NCI-H226 (cell line): ENCODE measurements around the gene MIS18BP1.
"Not testable (repeated sequence)": the region's sequence is repeated elsewhere in the genome, so short reads cannot be mapped to it uniquely, and the experiment has no call there.

Source experiments
- DNase-seq: peaks from one replicate; pipeline ENCODE4 v3.0.0-alpha.2; 2015

MIS18BP1 gene

DNA sequence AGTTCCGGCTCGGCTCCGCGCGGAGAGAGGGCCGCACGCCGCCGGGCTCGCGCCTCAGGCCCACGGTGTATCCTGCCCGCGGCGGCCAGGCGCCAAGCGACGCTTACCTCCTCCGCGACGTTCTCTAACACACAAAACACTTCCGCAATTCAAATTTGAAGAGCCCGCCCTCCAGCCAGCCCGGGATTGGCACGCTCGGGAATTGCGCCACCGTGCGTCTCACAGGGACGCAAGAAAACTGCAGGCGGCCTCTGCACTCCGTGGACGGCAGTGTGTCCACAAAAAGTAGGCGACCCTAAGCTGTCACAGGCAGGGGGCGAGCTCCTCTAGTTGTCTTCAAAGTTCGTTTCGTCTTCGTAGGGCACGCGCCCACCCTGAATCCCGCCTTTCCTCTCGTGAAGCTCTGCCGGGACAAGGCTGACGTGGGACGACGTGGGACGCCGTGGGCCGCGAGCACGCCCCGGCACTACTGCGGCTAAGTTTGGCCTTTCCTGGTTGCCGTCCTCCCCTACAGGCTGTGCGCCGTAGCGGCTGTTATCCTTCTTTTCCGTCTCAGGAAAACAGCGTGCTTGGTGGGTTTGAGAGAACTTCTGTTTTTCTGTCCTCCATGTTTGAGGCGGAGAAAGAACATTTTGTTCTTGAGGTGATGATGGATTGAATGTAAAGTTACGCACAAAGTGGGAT is at the start of gene MIS18BP1:
Gene MIS18BP1 (minus strand): TSS at position 133 of the 684 bp plus-strand sequence. CDS start 5,916 bp downstream, outside the sequence.
- peak; percentile 95 for DNase-seq

DNA sequence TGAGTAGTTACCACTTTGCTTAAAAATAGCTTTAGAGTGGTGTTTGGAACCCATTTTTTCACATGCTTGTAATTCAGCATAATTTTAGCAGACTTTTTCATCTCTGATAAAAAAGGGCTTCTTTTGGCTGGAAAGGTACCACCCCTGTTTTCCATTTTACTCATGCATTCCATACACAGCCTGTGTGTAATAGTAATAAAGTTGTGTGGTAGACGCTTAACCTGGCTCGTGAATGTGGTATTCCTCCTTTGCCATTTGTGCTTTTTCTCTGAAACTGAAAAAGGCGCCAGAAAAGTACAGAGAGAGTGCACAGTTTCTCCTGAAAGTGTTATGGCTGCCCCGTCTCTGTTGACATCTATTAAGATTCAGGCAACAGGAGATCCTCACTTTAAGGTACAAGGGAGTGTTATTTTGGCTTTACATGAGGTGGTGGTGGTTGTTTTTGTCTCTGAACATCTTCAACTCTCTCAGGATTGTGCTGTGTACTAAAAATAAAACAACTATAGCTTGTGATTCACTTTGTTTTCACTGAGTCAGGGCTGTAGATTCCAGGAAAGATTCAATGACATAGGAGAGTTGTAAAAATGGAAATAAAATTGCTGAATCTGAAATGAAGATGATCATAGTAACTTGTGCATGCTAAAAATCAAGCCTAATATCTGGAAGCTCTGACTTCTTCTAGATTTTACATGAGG is 45.6 kb upstream of the MIS18BP1 start:
- DNase-seq, result no peak

DNA sequence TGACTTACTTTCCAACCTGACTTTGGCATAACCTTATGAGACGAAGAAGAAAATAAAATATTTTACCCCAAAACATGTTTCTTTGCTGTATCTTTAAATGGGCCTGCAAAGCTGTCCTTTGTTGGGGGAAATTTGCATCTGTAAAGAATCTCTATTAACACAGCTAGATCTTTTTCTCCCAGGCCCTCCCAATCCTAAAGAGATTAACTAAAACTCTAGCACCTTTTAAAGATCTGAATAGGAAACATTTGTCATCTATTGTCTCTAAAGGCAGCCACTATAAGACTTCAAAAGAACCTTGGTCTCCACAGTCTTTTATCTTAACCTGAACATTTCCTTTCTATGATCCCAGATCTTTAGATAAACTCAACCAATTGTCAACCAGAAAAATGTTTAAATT is 41.8 kb upstream of the MIS18BP1 start:
- not testable (repeated sequence) for DNase-seq

DNA sequence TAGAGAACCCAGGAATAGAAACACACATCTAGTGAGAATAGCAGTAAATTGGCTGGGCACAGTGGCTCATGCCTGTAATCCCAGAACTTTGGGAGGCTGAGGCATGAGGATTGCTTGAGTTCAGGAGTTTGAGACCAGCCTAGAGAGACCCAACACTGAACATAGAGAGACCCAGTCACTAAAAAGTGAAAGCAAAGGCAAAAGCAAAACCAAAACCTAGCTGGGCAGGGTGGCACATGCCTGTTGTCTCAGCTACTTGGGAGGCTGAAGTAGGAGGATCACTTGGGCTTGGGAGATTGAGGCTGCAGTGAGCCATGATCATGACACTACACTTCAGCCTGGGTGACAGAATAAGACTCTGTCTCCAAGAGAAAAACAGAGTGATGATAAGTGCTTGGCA is 37.5 kb upstream of the MIS18BP1 start:
- no peak for DNase-seq

DNA sequence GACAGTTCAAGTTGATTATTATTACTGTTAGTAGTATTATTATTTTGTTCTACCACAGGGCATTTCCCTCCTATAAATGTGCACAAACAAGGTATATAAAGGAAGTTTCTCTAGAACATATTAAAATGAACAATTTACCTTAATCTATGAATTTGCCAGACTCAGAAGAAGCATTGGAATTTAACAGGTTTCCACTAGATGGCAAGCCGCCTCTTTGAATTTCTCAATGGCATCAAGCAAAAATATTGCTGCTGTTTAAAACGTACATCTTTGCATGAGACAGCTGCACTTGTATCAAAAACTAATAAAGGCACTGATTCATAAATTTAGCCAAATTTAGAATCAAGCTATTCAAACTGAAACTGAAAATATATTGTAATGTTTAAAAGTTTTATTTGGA is 34.6 kb upstream of the MIS18BP1 start:
- DNase-seq, result no peak

GRCh38 chr14:45284802-45285201 is 31.8 kb upstream of the MIS18BP1 start:
- DNase-seq, result no peak

DNA sequence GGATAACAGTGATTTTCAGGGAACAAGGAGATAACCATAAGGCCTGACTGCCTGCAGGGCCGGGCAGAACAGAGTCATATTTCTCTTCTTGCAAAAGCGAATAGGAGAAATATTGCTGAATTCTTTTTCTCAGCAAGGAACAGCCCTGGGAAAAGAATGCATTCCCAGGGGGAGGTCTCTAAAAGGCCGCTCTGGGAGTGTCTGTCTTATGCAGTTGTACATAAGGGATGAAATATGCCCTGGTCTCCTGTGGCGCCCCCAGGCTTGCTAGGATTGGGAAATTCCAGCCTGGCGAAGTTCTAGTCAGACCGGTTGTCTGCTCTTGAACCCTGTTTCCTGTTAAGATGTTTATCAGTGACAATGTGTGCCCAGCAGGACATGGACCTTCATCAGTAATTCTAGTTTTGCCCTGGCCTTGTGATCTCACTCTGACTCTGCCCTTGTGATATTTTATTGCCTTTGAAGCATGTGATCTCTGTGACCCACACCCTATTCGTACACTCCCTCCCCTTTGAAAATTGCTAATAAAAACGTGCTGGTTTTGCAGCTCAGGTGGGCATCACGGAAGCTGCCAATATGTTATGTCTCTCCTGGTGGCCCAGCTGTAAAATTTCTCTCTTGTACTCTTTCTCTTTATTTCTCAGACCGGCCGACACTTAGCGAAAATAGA is 28.9 kb upstream of the MIS18BP1 start:
- not testable (repeated sequence) for DNase-seq

DNA sequence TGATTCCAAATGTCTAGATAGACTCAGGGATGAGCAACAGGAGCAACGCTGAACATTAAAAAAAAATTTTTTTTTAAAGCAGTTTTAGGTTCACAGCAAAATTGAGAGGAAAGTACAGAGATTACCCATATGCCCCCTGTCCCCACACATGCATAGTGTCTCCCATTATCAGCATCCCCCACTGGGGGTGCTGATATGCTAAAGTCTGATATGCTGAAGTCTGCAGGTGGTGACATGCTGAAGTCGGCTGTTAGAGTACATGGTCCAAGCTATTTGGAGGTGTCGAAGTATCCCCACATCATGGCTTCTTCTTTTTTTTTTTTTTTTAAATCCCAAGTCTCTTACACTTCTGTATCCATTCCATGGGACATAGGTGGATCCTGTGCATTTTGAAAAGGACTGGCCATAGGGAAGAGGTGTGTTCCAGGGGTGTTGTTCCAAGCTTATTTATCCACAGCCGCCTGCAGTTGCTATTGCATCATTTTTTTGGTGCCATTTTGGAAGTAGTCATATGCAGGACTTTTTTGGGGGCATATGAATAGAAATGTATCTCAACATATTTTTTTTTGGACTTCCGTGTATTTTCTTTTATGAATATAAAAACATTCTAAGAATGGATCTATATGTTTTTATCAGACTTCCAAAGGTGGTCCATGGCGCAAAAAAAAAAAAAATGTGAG is 19.0 kb upstream of the MIS18BP1 start:
- no peak for DNase-seq

DNA sequence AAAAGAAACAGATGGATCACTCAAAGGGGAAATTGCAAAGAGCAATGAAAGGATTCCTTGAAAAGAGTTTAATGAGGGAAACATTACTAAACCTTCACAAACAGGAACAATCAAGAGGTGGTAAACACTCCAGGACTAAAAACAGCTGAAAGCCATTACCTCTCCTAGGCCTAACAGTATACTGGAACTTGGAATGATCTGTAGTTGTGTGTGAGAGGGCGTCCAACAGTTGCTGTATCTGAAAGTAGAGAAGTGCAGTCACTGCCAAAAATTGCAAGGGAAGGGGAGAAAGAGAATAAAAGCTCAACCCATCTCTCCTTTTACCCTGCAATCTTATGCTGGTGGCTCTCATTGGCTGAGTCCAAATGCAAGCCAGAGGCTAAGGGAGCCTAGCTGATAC is 17.0 kb upstream of the MIS18BP1 start:
- no peak for DNase-seq

DNA sequence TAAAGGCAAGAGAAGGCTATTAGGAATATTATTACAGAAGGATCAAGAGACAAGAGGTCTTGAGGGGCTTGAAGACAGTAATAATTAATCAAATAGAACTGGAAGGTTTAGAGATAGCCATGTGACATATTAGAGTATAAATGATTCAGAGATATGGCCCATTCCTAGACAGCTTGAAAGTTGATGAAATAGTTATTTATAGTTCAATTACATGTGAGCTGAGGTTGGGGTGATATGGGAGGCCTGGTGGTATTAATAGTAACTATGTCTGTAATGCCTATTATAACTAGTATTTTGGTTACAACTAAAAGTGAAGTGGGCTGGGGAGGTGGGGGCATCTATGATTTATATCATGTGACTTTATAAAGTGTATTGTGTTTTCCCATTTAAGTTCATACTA is 14.1 kb upstream of the MIS18BP1 start:
- no peak for DNase-seq

DNA sequence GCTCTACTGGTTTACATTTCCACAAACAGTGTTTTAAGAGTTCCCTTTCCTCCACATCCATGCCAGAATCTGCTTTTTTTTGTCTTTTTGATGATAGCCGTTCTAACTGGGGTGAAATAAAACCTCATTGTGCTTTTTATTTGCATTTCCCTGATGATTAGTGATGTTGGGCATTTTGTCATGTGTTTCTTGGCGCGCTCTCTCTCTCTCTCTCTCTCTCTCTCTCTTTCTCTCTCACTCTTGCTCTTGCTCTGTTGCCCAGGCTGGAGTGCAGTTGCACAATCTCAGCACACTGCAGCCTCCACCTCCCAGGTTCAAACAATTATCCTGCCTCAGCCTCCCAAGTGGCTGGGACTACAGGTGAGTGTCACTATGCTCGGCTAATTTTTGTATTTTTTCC is 9.6 kb upstream of the MIS18BP1 start:
- no peak for DNase-seq

DNA sequence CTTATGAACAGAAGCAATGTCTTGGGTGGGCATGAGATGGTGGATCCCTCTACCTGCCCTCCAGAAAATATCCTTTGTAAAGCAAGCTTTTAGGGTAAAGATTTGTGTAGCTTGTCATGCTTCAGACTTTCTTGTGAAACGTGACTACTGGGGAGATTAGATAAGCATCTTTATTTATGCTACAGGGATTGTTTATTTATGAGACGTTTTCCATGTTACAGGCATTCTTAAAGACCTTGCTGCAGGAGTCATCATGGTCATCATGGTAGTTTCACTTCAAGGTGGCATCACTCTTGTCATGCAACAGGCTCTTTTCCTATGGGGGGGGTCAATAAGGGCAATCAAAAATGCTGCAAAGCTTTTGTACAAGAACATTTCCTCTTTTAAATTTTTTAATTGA is 8.2 kb upstream of the MIS18BP1 start:
- DNase-seq, result no peak

GRCh38 chr14:45258805-45259204 is 5.8 kb upstream of the MIS18BP1 start:
- no peak for DNase-seq

GRCh38 chr14:45258073-45258472 is 5.1 kb upstream of the MIS18BP1 start:
- no peak for DNase-seq

- DNase-seq, result no peak
These were observed 1.8 kb upstream of the MIS18BP1 start for GRCh38 chr14:45254771-45255170.

- DNase-seq, result peak; percentile 9
These were observed 830 bp upstream of the MIS18BP1 start for GRCh38 chr14:45253754-45254310.

- DNase-seq, result no peak
These were observed 484 bp downstream of the MIS18BP1 start for GRCh38 chr14:45252366-45253069.

DNA sequence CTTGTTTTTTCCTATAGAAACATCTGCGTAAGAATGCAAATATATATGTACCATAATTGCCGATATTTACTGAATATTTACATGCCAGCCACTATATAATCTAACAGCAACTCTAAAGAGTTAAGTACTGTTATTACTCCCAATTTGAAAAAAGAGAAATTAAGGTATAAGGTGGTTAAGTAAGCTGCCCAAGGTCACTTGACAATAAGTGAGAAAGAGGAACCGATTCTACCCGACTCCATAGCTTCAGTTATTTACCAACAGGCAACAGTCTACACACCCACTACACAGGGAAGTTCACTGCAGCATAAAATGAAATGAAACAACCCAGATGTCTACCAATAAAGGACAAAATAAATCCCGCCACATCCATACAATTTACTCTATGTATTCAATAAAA is 1.1 kb downstream of the MIS18BP1 start:
- no peak for DNase-seq

GRCh38 chr14:45249856-45250575 is 3.0 kb downstream of the MIS18BP1 start:
- DNase-seq, result peak; percentile 56

DNA sequence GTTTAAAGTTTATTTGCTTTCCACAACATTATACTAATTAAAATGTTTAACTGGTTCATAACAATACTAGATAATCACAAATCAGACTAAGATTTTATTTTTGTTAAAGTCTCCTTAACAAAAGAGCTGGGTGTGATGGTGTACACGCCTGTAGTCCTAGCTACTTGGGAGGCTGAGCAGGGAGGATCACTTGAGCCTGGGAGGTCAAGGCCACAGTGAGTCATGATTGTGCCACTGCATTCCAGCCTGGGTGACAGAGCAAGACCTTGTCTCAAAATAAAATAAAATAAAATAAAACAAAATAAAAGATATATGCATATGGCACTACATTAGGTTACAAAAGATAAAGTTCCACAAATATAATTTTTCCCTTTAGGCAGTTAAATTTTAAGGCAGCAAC is 5.6 kb downstream of the MIS18BP1 start:
- DNase-seq, result no peak

DNA sequence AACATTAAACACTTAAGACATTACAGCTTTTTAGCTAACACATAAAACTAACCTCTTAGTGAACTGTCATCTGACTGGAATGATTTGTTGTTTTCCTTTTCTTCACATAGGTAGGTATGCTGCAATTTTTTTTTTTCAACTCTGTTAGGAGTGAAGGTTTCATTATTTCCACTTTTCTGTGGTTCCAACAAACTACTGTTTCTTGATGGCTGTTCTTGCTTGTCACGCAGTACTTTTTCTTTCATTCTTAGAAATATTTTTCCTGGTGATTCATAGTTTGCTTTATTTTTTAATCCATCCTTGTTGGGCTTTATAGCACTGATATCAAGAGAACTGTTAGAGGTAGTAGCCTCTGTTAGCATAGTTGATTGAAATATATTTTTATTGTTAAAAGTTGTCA is 6.3 kb downstream of the MIS18BP1 start:
- no peak for DNase-seq

DNA sequence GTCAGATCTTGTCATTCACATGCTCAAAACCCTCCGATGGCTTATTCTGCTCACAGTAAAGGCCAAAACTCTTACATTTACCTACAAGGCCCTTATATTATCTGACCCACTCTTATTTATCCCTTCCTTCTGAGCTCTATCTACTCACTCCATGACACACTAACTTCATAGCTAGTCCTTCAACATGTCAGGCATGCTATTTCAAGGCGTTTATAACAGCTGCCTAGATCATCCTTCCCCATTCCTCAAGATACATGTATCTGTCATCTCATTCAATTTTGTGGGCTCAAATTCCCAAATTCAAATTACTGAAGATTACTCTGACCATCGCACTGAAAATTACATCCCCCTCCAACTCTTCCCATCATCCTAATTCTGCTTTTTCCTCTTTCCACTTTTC is 6.9 kb downstream of the MIS18BP1 start:
- no peak for DNase-seq
